Retina (tissue), 1 donor: ENCODE data around the gene DLGAP1.
"Not testable (repeated sequence)": the region's sequence is repeated elsewhere in the genome, so short reads cannot be mapped to it uniquely, and the experiment has no call there.

Experiments used
- DNase-seq: peaks from one replicate; pipeline ENCODE4 v3.0.0-alpha.2; 2016

DLGAP1 gene

GRCh38 chr18:3595369-3596273 lies 859.5 kb downstream of the DLGAP1 start:
- no peak for DNase-seq

- no peak for DNase-seq
Observed at GRCh38 chr18:3594760-3595368, 860.2 kb downstream of the DLGAP1 start.

GRCh38 chr18:3593904-3594759 lies 861.0 kb downstream of the DLGAP1 start:
- peak; percentile 93 for DNase-seq

GRCh38 chr18:3593381-3593903 lies 861.7 kb downstream of the DLGAP1 start:
- DNase-seq, result no peak

- DNase-seq, result no peak
Observed at GRCh38 chr18:3592864-3593263, 862.2 kb downstream of the DLGAP1 start.

GRCh38 chr18:3590096-3590630 lies 864.9 kb downstream of the DLGAP1 start:
- DNase-seq, result no peak

GRCh38 chr18:3585656-3586509 lies 869.2 kb downstream of the DLGAP1 start:
- peak; percentile 70 for DNase-seq

- no peak for DNase-seq
Observed at GRCh38 chr18:3584897-3585460, 870.1 kb downstream of the DLGAP1 start.

GRCh38 chr18:3584266-3584861 lies 870.7 kb downstream of the DLGAP1 start:
- DNase-seq, result no peak

GRCh38 chr18:3583873-3584247 lies 871.2 kb downstream of the DLGAP1 start:
- no peak for DNase-seq

DNA sequence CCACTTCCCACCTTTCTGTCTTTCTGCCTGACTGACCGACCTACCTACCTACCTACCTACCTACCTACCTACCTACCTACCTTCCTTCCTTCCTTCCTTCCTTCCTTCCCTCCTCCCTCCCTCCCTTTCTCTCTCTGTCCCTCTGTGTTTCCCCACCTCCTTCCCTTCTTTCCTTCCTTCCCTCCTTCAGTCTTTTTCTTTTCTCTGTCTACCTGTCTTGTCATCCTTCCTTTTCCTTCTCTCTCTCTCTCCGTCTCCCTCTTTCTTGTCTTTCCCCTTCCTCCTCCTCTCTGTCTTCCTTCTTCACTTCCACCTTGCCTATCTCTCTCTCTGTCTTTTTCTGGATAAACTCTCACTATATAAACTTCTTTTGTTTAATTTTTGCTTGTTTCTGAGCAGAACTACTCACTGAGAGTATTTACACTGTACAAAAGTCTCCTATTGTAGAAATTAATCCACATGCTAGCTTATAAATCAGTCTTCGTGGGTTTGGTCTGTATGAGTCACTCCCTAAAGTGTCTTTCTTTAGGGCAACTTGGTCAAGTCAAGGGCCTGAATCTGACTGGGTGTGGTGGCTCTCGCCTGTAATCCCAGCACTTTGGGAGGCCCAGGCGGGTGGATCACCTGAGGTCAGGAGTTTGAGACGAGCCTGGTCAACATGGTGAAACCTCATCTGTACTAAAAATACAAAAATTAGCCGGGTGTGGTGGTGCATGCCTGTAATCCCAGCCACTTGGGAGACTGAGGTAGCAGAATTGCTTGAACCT lies 871.8 kb downstream of the DLGAP1 start:
- DNase-seq, result not testable (repeated sequence)

DNA sequence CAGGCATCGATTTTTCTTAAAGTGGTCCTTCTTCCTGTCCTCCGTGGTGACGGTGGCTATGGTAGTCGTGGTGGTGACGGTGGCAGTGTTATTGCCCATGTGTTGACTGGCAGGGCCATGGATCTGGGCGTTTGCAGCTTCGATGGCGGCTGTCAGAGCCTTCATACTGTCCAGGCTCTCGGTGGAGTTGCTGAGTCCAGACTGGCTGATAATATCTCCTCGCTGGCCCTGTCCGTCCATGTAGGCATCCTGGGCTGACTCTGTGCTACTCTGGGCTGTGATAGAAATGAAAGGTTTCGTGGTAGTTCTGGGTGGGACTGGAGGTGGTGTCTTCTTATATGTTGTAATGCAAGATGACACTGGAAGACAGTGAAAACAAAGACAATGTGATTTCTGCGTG lies 873.2 kb downstream of the DLGAP1 start:
- DNase-seq, result no peak

- DNase-seq, result not testable (repeated sequence)
Observed at GRCh38 chr18:3580523-3581025, 874.5 kb downstream of the DLGAP1 start.

DNA sequence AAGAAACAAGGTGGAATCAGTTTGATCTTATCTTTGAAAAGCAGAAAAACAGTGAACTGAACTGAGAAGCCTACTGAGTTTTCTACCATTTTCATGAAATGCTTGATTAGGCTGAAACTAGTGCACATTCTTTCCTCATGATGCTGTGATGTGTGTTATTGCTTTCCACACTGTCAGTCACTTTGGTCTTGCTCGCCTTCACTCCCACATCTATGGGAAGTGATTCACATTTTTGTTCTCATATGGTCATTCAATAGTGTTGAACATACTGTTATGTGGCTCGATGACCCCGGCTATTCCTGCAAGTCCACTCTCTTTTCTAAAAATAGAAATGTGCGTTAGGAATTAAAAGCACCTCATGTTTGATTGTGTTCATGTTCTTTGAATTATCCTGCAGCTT lies 875.4 kb downstream of the DLGAP1 start:
- no peak for DNase-seq

GRCh38 chr18:3578621-3579020 lies 876.5 kb downstream of the DLGAP1 start:
- no peak for DNase-seq

- DNase-seq, result no peak
Observed at GRCh38 chr18:3577281-3577855, 877.7 kb downstream of the DLGAP1 start.

DNA sequence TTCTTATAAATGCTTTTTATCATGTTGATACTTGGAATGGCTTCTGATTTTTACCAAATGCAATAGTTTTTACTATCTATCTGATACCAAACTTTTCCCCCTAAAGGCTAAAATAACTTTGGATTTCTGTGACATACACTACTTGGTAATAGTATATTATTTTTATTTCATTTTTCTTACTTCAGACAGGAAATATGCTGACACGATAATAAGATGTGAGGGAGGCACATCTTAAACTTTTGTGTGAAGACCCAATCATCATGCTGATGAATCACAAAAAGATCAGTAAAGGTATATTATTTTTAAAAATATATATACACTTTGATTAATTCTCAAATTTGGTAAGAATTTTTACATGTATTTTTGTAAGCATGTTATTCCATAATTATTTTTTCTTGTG lies 882.3 kb downstream of the DLGAP1 start:
- no peak for DNase-seq

- DNase-seq, result no peak
Observed at GRCh38 chr18:3566851-3567250, 888.3 kb downstream of the DLGAP1 start.

DNA sequence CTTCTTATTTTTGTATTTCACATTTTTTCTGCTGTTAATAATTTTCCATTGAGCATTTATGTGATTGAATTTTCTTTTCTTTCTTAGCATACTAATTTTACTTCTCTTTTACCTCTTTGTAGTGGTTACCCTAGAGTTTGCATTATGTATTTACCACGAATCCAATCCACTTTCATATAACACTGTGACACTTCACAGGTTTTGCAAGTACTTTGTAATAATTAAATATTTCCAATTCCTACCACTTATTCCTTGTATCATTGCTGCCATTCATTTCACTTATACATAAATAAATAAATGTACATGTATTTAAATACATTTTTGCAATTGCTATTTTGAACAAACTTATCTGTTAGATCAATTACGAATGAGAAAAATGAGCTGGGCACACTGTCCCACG lies 894.4 kb downstream of the DLGAP1 start:
- no peak for DNase-seq
